Keratinocyte (primary cell): Measurements from ENCODE around the gene TPI1.
"Not testable (repeated sequence)": the region's sequence is repeated elsewhere in the genome, so short reads cannot be mapped to it uniquely, and the experiment has no call there.

Source experiments
- CTCF ChIP-seq, 3 experiments: IDR thresholded peaks in 1 of 3; conservative IDR thresholded peaks in 1 of 3; optimal IDR thresholded peaks in 1 of 3; 2 replicates in 2 of 3; 3 replicates in 1 of 3; pipeline versions ENCODE3 to v1.5.1; 2011; ENCODE audit warnings: low read length in 3 of 3, mild to moderate bottlenecking in 3 of 3, moderate library complexity in 2 of 3, control low read depth in 1 of 3, inconsistent platforms in 1 of 3; ENCODE audit not compliant: insufficient read depth in 2 of 3; ENCODE audit errors: extremely low read depth in 1 of 3
- EZH2 ChIP-seq: IDR thresholded peaks from one replicate; pipeline ENCODE4 v1.6.1; 2012; ENCODE audit warnings: inconsistent platforms, mild to moderate bottlenecking, low read length, moderate library complexity

GRCh38 chr12:6865307-6865706 lies 2.0 kb upstream of the TPI1 start:
- not testable (repeated sequence) for TF ChIP-seq CTCF (optimal IDR thresholded peaks at IDR 0.05 in 1 of 3, IDR thresholded peaks at IDR 0.05 in 1 of 3, conservative IDR thresholded peaks at IDR 0.05 in 1 of 3; ENCODE audit: extremely low read depth in 1 of 3, insufficient read depth in 2 of 3, low read length in 3 of 3); EZH2
